ENCODE measurements around the gene RNF123.
"Not testable (repeated sequence)": the region's sequence is repeated elsewhere in the genome, so short reads cannot be mapped to it uniquely, and the experiment has no call there.

Gene RNF123

GRCh38 chr3:49721896-49722781 lies 32.8 kb downstream of the RNF123 start:
- DNase-seq, result no peak

- no peak for DNase-seq
Measured at GRCh38 chr3:49722896-49723295, 33.5 kb downstream of the RNF123 start.

- peak; percentile 34 for DNase-seq
Measured at GRCh38 chr3:49723296-49723627, 33.9 kb downstream of the RNF123 start.

- DNase-seq, result peak; percentile 96
Measured at GRCh38 chr3:49723628-49724551, 34.5 kb downstream of the RNF123 start, which contains the start of gene GMPPB. TSS of gene GMPPB (minus strand) at chr3:49723951. CDS start at chr3:49723726, 225 bp downstream.

- no peak for DNase-seq
Measured at GRCh38 chr3:49724586-49724985, 35.2 kb downstream of the RNF123 start.

DNA sequence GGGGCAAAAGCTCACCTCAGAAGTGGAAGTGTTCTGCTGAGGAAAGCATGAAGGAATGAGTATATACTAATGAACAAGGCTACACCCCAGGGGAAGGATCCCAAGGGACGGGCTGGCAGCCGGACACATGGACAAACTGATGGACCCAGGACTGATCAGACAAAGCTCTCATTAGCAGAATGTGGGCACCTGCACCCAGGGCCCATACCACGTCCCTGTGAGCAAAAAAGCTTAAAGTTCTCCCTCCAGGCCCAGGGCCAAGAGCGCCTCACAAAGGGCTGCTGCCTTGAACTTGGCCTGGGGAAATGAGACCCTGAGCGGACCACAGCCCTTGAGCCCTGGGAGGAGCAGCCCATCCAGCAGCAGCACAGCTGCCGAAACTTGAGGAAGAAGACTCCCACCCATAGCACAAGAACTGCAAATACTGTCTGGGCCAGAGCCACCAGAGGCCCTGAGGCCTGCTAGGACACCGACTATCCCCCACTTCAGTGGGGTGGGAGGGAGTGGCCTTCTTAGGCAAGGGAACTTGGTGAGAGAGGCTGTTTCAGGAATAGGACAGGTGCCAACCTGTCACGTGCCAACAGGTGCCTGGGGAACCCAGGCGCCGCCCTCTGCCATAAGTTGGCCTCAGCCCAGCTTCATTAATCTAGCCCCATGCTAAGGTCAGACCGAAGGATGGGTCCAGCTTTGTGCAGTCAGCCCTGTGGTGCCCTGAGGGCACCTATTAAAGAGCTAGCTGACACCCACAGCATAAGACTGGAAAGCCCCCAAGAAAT lies 36.7 kb downstream of the RNF123 start:
- no peak for DNase-seq

DNA sequence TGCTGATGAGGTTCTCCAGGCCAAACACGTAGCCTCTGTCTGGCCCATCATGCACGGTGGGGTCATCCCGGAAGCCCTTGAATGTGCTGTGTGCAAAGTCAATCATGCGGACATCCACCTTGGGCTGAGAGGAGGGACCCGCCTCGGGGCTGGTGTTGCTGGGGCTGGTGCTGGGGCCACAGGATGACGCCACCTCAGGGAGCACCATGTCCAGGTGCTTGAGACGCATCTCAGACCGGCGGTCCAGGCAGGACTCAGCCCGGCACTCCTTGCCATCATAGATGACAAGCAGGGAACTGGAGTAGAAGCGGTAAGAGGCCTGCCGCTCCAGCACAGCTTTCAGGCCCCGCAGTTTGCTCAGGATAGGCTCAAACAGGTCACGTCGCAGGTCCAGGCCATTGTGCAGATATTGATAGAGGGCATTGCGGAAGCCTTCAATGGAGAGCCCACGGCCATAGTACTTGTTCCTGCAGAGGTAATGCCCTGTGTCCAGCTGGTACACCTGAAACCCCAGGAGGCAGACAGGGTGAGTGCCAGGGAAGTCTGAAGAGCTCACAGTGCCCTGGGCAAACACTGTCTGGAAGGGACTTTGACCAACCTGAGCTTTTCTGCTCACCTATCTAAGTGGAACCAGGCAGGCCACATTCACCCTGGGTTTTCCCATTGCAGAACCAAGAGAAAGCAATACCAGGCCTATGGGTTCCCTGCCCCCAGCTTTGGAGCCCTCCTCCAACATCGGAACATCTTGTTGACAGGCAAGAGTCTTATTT lies 38.0 kb downstream of the RNF123 start:
- DNase-seq, result no peak

GRCh38 chr3:49727924-49728361 lies 38.6 kb downstream of the RNF123 start:
- no peak for DNase-seq

DNA sequence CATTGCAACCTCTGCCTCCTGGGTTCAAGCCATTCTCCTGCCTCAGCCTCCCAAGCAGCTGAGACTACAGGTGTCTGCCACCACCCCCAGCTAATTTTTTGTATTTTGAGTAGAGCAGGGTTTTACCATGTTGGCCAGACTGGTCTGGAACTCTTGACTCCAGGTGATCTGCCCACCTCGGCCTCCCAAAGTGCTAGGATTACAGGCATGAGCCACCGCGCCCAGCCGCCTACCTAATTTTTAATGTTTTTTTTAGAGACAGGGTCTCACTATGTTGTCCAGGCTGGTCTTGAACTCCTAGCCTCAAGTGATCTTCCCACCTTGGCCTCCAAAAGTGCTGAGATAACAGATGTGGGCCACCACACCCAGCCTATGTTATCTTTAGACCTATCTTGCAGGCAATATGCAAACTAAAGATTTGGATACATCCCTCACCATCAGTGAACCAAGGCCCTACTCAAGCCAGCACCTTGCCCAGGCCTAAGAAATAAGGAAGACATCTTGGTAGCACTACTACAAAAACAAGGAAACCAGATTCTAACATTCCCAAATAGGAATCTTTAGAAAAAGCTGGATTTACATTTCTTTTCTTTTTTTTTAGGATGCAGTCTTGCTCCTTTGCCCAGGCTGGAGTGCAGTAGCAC lies 40.7 kb downstream of the RNF123 start:
- DNase-seq, result no peak

GRCh38 chr3:49732597-49732996 lies 43.2 kb downstream of the RNF123 start:
- no peak for DNase-seq

DNA sequence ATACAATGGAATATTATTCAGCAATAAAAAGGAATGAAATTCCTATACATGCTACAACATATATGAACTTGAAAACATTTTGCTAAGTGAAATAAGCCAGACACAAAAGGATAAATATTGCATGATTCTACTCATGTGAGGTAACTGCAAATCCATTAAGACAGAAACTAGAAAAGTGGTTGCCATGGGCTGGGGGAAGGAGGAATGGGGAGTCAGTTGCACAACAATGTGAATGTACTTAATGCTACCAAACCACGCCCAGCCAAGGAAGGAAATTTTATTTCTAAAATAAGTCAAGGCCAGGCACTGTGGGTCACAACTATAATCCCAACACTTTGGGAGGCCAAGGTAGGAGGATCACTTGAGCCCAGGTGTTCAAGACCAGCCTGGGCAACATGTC lies 44.2 kb downstream of the RNF123 start:
- DNase-seq, result no peak

DNA sequence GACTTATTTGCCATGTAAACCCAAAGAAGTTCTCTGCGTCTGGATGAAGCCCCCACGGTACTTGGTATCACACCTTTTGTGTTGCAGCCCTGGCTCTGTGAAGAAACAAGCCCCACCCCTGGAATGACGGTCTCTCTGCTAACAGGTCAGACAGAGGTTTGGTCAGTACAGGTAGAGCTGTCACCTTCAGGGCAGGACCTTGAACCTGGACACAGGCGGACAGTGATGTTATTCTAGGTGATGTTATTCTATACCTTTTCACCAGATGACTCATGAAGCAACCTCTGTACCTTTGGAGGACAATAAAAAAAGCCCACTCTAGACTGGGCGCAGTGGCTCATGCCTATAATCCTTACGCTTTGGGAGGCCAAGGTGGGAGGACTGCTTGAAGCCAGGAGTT lies 45.4 kb downstream of the RNF123 start:
- no peak for DNase-seq

GRCh38 chr3:49738067-49738713 lies 48.8 kb downstream of the RNF123 start:
- DNase-seq, result no peak

DNA sequence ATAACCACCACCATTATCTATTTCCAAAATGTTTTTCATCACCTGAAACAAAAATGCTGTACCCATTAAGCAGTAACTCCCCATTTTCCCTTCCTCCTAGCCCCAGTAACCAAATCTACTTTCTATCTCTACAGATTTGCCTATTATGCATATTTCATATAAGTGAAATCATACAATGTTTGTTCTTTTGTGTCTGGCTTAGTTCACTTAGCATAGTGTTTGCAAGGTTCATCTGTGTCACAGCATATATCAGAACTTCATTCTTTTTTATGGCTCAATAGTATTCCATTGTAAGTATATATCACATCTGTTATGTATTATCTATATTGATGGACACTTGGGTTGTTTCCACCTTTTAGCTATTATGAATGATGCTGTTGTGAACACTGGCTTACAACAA lies 51.1 kb downstream of the RNF123 start:
- no peak for DNase-seq

GRCh38 chr3:49745986-49746385 lies 56.6 kb downstream of the RNF123 start:
- DNase-seq, result no peak

- no peak for DNase-seq
Measured at GRCh38 chr3:49747792-49748480, 58.6 kb downstream of the RNF123 start.

- not testable (repeated sequence) for DNase-seq
Measured at GRCh38 chr3:49748874-49749273, 59.5 kb downstream of the RNF123 start.

- no peak for DNase-seq
Measured at GRCh38 chr3:49750056-49750455, 60.7 kb downstream of the RNF123 start.

GRCh38 chr3:49751501-49751900 lies 62.1 kb downstream of the RNF123 start:
- no peak for DNase-seq

DNA sequence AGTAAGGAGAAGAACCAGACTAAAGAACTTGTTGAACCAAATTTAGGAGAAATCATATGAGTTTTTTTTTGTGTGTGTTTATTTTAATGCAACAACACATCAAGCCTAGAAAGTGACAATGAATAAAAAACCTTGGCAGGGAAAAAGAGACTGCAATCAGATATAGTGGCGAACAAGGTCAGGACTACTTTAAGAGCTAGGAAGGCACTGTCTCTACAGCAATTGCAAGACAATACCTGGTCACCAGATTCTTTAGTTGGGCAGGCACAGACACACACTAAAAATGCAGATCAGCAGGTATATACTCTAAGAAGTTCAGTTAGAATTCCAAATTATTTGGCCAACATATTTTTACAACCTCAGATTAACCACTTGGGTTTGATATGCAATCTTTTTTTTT lies 65.2 kb downstream of the RNF123 start:
- no peak for DNase-seq
